CD1c-positive myeloid dendritic cell (primary cell): ENCODE data around the gene ST8SIA5.

Experiments used
- DNase-seq: peaks from one replicate; pipeline ENCODE4 v3.0.0-alpha.2; 2016; ENCODE audit errors: extremely low spot score

The ST8SIA5 gene

GRCh38 chr18:46740046-46740445 lies 16.8 kb downstream of the ST8SIA5 start:
- DNase-seq, result no peak

- DNase-seq, result no peak
Measured at GRCh38 chr18:46738491-46738890, 18.4 kb downstream of the ST8SIA5 start.

- no peak for DNase-seq
Measured at GRCh38 chr18:46736736-46737135, 20.1 kb downstream of the ST8SIA5 start.

- no peak for DNase-seq
Measured at GRCh38 chr18:46736135-46736534, 20.7 kb downstream of the ST8SIA5 start.

- no peak for DNase-seq
Measured at GRCh38 chr18:46734981-46735380, 21.9 kb downstream of the ST8SIA5 start.

GRCh38 chr18:46733872-46734271 lies 23.0 kb downstream of the ST8SIA5 start:
- DNase-seq, result no peak

GRCh38 chr18:46732801-46733200 lies 24.1 kb downstream of the ST8SIA5 start:
- no peak for DNase-seq

GRCh38 chr18:46732201-46732600 lies 24.7 kb downstream of the ST8SIA5 start:
- DNase-seq, result no peak

- DNase-seq, result no peak
Measured at GRCh38 chr18:46731316-46731715, 25.5 kb downstream of the ST8SIA5 start.

GRCh38 chr18:46728219-46728930 lies 28.5 kb downstream of the ST8SIA5 start:
- no peak for DNase-seq

GRCh38 chr18:46727177-46727576 lies 29.7 kb downstream of the ST8SIA5 start:
- no peak for DNase-seq

GRCh38 chr18:46725310-46725709 lies 31.5 kb downstream of the ST8SIA5 start:
- DNase-seq, result no peak

GRCh38 chr18:46723856-46724415 lies 32.9 kb downstream of the ST8SIA5 start:
- no peak for DNase-seq

GRCh38 chr18:46722051-46722450 lies 34.8 kb downstream of the ST8SIA5 start:
- DNase-seq, result no peak

GRCh38 chr18:46721331-46721730 lies 35.5 kb downstream of the ST8SIA5 start:
- no peak for DNase-seq

- DNase-seq, result no peak
Measured at GRCh38 chr18:46720521-46720920, 36.3 kb downstream of the ST8SIA5 start.

GRCh38 chr18:46720092-46720491 lies 36.8 kb downstream of the ST8SIA5 start:
- no peak for DNase-seq

GRCh38 chr18:46719388-46719787 lies 37.5 kb downstream of the ST8SIA5 start:
- DNase-seq, result no peak

GRCh38 chr18:46718501-46719341 lies 38.1 kb downstream of the ST8SIA5 start:
- DNase-seq, result no peak

- no peak for DNase-seq
Measured at GRCh38 chr18:46716827-46717226, 40.0 kb downstream of the ST8SIA5 start.

GRCh38 chr18:46716336-46716735 lies 40.5 kb downstream of the ST8SIA5 start:
- no peak for DNase-seq

GRCh38 chr18:46715062-46715461 lies 41.8 kb downstream of the ST8SIA5 start:
- DNase-seq, result no peak

- DNase-seq, result no peak
Measured at GRCh38 chr18:46712406-46712805, 44.4 kb downstream of the ST8SIA5 start.
